Pulmonary artery endothelial cell (primary cell): ENCODE results near the gene CHAF1A. TPM values are rescaled to one million over a fixed set of nuclear protein-coding genes. Genes with fewer than 3 reads are reported as not detected.

Source experiments
- DNase-seq: peaks from one replicate; pipeline ENCODE4 v3.0.0-alpha.2; 2011; ENCODE audit warnings: low read depth, low spot score
- total RNA-seq: library from RNA; depleted of rRNA; stranded (reverse); fragments of >200 nt; gene quantifications from 2 replicates; pipeline ENCODE4 v1.2.3, GENCODE V29; 2014

CHAF1A gene
- total RNA-seq, 1 donor from 2014 or later = 23.1 TPM

DNA sequence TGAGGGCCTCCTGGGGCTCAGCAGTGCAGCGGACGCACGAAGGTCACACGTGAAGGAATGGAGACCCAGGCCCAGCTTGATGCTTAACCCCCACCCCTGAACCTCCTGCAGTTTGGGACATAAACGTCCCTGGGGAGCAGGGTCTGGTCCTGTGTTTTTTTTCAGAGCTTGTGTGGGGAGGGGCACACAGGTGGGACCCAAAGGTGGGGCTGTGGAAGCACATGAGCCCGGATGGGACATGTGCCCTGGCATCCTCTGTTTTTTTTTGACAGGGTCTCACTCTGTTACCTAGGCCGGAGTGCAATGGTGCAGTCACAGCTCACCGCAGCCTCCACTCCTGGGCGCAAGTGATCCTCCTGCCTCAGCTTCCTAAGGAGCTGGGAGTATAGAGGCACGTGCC, 34.7 kb downstream of the CHAF1A start:
- no peak for DNase-seq

DNA sequence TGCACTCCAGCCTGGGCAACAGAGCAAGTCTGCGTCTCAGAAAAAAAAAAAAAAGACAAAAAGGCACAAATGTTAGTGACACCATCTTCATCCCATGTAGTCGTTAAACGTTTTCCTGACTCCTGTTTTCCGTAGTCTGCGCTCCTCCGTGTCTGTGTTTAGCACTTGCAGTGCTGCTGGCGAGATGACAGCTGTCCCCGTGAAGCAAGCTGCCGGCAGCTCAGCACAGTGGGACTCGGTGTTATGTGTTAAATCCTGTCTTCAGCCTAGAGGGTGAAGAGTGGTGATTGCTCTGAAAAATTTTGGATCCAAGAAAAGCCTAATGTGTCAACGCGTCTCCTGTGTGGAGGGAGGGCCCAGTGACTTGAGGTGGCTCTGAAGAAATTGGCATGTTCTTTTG, 36.8 kb downstream of the CHAF1A start:
- no peak for DNase-seq

DNA sequence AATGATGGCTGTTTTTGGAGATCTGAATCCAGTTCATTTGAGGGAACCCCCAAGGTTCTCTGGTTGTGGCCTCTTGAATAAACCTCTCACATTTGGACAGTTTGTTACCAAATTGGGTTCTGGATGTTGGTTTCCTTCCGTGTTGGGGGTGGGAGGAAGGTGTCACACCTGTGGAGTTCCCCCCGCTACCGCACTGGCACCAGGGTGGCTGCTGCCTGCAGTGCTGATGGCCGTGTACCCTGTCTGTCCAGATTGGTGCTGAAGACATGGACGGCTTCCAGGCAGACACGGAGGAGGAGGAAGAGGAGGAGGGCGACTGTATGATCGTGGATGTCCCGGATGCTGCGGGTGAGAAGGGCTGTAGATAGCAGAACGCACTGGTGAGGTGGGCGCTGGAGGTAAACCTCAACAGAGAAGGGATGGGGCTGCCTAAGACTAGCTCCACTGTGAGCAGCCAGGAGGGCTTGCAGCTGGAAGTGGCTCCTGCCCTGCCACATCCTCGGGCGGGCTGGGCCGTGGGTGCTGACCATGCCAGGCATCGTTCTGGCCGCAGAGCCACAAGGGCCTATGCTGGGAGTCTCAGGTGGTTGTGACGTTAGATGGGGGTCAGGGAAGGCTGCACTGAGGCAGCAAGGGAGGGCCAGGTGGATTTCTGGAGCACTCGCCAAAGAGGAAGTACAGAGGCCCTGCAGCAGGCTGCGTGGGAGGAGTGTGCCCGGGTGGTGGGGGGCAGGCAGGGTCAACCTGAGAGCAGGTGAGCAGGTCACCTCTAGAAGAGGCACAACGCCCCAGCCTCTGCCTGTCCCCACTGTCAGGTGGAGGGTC, 39.8 kb downstream of the CHAF1A start:
- DNase-seq = no peak

DNA sequence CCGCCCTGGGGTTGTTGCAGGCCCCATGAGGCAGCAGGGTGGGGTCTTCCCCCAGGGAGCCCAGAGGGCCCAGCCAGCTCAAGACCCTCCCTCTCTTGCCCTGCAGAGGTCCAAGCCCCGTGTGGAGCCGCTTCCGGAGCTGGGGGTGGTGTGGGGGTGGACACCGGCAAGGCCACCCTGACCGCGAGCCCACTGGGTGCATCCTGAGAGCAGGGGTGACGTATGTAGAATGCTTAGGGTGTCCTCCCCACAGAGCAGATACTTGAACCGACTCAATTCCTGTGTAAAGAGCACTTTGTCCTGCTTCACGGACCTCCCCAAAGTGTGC, 40.3 kb downstream of the CHAF1A start:
- DNase-seq = no peak

DNA sequence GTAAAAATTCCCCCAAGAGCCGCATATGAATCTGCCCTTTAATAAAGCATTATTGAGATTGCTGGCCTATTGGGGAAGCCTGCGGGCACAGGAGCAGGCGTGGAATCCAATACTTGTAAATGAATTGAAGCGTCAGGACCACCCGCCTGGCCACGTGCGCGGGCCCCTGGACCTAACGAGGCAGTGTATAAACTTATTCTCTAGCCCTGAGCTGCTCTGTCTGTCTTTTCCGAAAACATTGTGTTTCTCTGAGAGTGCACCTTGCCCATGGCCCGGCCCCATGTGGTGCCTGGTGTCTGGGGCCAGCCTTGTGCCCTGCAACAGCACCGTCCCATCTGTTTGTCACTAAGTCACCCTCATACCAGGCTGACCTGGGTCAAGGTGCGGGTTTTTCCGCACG, 40.7 kb downstream of the CHAF1A start:
- no peak for DNase-seq

DNA sequence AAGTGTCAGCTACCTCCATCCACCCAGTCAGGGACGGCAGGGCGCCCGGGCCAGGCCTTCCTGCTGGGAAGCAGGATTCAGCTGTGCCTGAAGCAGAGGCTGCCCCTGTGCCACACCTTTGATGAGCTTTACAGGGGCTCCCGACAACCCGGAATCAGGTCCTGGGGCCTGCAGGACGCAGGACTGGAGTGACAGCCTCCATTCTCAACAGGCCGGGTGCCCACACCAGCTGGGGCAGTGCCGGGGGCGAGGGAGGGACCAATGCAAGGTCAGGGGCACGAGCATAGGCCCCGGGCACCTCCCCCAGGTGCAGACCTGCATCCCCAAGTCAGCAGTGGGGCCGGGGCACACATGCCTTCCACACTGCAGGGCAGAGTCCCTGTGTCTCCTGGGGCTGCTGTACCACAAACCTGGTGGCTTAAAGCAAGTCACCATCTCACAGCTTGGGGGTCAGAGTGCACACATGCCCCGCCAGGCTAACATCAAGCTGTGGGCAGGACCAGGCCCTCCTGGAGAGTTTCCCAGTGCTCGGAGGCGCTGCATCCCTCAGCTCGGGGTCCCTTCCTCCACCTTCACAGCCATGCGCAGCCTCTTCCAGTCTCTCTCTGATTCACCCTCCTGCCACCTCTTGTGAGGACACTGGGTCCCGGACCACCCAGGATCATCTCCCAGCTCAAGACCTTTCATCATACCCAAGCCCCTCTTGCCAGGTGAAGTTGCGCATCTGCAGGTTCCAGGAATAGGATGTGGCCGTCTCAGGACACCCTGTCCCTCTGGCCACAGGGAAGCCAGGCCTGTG, 41.7 kb downstream of the CHAF1A start:
- DNase-seq = no peak

DNA sequence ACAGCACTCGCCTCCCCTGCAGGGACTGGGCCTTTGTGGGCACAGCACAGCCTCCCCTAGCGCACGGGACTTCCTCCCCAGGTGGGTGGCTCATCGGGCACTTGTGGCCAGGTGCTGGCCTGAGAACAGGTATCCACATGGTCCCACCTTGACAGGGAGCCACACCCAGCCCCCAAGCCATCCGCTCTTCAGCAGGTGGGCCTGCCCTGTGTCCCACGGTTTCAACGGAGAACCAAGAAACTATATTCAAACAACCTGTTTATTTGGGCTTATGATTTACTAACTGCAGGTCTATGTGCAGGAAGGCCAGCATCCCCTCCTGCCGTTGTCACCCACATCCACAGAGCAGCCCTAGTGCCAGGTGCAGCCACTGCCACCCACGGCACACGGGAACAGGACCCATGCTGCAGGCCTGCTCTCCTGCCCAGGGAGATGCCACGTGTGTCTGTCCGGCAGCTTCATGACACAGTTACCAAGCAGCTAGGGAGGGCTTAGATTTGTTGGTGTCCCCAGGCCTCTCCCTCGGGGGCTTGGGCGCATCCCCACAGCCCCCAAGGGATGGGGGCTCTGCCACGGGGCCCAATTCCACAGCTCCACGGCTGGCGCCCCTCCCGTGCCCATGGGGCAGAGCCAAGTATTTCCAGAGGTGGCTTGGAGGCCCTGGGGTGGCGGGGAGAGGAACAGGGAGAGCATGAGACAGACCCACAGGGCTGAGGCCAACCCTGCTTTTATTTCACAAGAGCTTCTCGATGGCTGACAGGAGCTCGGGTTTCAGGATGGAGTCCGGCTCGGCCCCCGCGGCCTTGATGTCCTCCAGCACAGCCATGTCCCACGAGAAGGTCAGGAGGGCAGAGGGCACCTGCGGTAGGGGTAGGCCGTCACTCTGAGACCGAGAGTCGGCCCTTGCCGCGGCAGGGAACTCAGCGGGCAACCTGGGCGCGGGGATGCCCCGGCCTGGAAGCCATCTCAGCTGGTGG, 42.6 kb downstream of the CHAF1A start:
- DNase-seq = no peak

DNA sequence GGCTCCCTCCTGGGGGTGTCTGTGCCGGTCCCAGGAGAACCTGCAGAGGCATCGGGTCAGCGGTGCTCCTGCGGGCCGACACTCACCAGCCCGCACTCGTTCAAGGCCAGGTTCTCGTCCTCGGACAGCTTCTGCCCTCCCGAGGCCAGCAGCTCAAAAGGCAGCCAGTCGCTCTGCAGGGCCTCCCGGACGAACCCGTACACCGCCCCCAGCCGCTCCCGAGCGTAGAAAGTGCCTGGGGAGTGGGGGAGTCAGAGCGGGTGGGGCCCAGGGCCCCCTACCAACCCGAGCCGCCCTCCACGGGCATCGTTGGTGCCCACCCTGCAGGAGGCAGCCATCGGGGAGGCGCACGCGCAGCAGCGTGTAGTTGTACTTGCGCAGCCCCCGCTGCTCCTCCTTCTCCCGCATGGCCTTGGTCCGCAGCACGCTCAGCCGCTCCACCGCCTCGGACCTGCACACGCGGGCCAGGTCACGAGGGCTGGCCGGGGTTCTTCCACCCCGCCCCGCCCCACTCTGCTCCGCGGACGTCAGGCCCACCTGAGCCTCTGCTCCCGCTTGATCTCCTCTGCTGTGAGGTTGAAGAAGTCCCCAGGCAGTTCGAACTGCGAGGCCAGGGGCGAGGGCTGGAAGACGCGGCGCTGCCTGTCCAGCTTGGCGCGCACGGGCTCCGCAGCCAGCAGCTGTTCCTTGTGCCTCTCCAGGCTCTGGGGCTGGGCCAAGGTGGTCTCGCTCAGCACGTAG, 43.7 kb downstream of the CHAF1A start:
- no peak for DNase-seq

DNA sequence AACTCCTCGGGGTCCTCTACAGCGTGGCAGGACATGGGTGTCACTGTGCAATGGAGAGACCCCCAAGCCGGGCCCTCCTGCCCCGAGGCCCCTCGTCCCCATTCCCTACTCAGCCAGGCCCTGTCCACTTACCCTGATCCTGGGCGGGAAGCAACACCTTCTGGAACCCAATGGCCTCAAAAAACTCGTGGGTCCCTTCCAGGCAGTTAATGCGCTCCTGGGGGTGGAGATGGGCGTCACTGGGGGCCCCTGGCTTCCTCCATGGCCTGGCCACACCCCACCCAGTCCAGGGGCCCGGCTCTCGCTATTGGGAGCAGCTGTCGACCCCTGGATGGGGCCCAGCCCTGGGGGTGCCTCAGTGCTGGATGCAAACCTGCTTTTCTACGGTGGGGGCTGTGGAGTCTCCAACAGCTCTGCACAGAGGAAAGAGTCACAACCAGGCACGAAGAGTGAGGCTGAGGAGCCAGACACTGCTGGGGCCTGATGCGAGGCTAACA, 44.3 kb downstream of the CHAF1A start:
- DNase-seq = no peak

DNA sequence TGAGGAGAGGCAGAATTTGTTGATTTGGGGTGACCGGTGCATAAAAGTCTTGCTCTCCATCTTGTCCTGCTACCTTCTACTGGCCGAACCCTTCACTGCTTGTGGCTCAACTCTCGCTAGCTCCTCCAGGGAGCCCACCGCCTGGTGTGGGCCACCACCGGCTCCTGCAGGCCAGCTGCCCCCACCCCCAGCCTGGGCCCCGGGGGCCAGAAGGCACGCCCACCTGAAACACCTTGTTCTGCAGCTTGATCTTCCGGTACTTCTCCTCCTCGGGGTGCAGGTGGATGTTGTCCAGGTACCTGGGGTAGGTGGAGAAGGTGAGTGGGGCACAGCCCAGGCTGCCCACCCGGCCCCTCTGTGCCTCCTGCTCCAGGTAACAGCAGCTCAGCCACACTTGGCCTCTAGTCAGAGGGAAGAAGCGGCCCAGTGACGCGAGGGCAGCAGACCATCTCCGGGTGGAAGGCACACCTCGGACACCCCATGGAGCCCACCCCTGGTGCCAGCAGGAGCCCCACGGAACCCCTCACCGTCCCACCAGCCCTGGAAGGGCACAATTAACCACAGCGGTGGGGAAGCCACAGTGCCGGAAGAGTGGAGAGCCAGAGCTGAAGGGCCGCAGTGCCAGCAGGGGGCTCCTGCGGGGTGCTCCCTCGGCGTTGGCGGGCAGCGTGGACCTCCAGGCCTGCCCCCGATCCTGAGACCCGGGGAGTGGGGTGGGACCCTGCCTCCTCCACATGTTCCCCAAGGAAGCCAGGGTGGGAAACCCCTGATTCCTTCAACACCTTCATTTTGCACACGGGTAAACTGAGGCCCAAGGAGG, 45.1 kb downstream of the CHAF1A start:
- DNase-seq = no peak

DNA sequence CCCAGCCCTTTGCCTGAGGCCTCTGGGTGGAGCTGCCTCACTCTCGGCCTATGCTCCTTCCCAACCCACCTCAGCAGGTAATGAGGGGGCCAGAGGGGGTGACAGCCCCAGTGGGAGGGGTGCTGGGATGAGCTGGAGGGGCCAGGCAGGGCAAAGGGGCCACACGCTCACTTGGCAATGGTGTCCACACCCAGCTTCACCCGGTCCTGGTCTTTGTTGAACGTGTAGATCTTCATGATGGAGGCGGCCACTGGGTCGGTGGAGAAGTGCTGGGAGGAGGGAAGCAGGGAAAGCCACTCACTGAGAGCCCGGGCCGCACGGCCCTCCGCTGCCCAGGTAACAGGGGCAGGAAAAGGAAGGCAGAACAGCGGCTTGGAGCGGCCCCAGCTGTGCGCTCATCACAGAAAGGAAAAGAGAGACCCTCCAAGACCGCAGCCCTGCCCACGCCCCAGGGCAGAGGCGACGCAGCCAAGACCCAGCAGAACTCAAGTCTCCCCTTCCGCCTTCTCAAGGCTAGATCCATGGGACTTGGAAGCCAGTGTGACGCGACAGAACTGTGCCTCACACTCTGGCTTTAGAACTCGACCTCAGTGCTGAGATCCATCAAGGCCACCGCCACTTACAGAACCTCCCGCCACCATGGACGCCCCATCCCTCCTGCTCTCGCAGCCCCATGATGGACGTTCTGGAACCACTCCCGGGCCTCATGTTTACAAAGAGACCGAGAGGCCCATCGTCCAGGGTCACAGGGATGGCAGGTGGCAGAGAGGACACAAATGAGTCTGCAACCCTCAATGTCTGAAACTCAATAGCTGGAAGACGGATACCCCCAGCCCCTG, 45.9 kb downstream of the CHAF1A start:
- DNase-seq = no peak

DNA sequence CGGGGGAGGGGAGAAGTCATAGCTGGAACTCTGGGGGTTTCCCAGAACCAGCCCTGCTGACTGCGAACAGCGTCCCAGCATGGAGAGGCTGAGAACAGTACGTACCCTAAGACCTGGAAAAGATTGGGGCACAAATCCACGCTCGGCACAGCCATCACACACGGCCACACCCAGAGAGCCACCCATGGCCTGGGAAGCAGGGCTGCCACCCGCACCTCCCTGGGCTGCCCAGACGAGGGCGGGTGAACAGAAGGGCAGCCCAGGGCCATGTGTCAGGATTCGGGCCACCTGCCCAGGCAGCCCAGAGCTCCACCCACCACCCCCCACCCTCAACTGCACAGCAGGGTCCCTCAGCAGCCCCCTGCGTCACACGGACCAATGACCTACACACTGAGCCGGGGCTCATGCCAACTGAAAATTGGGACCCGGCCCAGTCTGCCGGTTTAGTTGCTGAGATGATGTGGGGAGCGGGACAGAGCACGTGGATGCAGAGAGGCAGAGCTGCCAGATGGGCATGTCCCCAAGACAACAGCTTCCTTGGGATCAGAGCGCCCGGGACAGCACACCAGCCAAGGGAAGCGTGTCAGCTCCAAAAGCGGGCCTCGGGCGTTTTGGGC, 46.7 kb downstream of the CHAF1A start:
- no peak for DNase-seq

DNA sequence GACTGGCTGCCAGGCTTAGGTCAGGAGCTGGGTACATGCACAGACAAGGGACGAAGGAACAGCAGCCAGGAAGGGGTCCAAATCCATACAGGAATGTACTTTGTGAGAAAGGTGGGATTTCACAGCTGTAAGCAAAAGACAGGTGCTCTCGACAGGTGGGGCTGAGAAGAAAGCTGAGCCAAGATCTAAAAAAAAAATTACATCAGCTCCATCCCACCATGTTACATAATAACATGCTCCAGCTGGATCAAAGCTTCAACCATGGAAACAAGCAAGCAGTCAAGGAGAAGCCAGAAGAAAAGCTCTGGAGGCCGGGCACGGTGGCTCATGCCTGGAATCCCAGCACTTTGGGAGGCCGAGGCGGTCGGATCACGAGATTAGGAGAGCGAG, 47.2 kb downstream of the CHAF1A start:
- no peak for DNase-seq

DNA sequence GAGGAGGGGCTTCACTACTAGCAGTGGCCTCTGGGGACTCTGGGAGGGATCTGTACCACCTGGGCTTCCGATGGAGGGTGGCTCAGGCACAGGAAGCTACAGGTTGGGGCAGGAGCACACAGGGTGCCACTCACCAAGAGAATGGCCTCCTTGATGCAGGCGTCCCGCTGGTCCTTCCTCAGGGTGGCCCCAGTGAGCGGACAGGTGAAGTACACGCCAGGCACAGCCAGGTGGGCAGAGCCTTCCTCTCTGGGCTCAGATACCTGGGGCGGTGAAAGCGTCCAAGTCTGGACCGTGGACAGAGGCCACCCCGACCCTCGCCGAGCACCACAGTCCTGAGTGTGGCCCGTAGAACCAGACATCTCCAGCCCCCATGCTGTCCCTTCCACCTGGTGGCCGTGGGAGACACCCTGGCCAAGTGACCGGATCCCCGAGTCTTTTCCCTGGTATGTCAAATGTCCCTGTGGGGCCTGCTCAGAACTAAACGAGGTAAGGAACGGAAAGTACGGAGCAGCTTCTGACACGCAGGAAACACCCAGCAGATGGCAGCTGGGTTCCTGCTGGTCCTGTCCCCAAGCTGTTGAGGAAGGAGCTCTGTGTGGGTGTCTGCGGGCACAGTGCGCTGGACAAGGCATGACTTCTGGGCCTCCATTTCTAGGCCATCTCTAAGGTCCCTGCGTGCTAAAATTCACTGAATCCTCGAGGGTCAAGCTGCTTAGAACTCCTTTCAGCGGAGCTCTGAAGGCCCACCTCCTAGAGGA, 50.0 kb downstream of the CHAF1A start:
- no peak for DNase-seq

DNA sequence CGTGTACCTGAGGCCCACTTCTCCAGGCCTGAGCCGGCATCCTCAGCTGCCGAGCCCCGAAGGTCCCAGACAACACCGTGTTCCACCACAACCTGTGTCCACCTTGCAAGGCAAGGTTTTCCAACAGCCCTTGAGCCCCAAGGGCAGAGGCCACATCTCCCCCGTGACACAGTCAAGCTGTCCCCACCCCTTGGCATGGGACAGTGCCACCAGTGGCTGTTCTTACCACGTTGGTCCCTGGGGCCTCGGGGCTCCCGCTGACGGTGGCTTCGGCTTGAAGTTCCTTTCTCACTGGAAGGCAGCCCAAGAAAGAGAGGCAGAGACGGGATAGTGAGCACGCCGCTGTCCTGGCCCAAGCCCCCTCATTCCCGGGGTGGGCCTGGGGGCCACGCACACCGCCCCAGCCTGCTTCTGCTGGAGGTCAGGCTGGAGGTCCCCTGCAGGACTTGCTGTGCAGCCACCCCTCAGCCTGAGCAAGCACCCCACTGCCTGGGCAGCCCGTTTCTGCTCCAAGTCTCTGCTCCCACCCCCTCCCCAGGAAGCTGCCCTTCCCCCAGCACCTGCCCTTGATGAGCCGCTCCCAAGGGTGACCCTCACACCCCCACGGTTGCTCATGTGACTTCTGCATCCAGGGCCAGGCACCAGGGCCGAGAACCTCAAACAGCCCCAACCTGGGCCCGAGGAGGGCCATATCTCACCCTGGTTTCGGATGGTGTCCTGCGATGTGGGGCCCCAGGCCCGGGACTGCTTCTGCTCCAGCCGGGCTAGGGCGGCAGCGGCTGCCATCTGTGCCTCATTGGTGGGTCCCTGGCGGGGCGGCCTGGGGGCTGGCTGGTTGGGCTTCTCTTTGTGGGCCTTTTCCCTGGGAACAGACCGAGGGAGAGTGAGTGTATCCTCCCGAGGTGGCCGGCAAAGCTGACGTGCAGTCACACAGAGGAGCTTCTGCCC, 51.1 kb downstream of the CHAF1A start:
- DNase-seq = no peak
